Activated CD8-positive, alpha-beta memory T cell treated with anti-CD3 and anti-CD28 coated beads, Interleukin-2, amount 50 U/mL, for 24 hours (primary cell): ENCODE results near the gene C2CD2.
"Not testable (repeated sequence)": the region's sequence is repeated elsewhere in the genome, so short reads cannot be mapped to it uniquely, and the experiment has no call there.

Experiments
- DNase-seq: peaks from one replicate; pipeline ENCODE4 v3.0.0-alpha.2; 2020; ENCODE audit errors: extremely low read depth

Gene C2CD2

DNA sequence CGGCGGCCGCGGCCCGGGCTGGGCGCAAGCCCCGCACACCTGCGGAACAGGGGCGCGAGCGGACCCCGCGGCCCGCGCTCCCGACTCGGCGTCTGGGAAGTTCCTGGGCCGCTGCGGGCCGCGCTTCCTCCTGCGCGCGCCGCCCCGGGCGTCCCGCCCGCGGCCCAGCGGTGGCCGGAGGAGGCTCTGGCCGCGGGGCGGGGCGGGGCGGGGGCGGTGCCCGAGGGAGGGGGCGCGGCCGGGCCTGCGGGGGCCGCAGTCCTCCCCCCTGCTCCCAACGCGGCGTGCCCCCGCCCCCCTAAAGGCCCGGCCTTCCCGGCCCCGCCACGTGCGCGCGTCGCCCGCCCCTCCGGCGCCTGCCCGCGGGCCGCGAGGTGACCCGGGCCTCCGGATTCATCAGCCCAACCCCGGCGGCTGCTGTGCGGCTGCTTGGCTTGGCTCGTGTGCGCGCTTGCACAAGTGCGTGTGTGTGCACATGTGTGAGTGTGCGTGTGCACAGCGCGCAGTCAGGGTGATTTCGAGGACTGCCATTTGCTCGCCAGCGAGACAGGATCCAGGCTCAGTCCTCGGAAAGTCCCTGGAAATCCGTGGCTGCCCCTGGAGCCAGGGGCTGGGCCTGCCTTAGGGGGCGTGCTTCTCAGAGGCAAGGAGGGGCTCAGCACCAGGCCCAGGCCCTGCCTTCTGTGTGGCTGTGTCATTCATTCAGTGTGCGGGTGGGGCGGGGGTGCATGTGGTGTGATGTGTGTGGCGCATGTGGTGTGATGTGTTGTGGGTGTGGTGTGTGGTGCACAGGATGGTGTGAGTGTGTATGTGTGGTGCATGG is at the start of gene C2CD2:
TSS of gene C2CD2 (minus strand) at position 188 of the 823 bp plus-strand sequence. CDS start 370 bp downstream, outside the sequence.
- DNase-seq = no peak

DNA sequence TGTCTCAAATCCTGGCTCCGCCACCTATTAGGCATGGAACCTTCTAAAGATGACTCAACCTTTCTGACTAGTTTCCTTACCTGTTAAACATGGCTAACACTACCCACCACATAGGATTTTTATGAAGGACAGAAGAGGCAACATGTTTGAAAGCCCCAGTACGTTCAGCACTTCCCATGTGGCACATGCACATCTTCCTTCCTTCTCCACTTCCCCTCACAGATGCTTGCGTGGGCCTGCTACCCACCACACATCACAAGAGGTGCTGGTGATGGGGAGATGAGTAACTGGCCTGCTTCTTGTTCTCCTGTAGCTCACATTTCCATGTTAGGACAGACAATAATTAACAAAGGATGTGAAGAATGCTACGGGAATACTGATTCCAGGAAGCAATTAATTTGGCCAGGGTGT is 49.2 kb upstream of the C2CD2 start:
- DNase-seq = no peak

DNA sequence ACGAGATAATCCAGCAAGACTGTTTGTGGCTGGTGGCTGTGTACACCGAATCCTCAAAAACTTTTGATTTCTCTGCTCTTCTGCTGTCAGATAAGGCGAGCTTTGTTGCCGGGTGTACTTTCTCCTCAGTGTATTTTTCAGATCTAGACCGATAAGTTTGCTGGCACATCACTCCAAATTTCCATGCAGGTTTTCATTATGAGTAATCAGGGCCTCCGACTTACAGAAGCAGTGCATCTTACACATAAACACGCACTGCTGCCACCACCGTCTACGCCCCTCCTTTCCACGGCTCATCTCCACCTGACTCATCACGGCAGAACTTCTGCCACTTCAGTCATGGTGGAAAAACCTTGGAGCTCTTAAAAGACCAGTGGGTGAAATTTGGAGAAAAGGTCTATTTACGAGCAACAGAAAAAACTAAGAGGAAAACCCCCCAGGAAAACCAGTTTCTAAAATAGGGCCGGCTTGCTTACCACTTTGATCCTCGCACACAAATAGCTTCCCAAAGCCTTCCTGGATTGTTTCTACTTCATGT is 48.7 kb upstream of the C2CD2 start:
- DNase-seq = peak; percentile 44

DNA sequence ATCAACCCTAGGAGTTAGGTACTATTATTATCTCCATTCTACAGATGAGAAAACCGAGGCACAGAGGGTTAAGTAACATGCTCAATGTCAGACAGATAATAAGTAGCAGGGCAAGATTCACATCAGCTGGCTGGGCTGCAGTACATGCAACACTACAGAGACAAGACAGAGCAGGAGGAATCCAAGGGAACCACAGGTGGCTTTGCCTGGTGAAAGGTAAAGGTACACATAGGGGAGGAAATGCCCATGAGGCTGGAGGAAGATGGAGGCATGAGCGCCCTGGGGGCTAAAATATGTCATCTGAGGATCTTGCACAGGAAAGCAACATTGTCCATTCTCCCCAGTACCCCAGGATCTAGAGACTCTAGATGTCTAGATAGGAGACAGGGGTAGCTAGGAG is 48.0 kb upstream of the C2CD2 start:
- DNase-seq = no peak

DNA sequence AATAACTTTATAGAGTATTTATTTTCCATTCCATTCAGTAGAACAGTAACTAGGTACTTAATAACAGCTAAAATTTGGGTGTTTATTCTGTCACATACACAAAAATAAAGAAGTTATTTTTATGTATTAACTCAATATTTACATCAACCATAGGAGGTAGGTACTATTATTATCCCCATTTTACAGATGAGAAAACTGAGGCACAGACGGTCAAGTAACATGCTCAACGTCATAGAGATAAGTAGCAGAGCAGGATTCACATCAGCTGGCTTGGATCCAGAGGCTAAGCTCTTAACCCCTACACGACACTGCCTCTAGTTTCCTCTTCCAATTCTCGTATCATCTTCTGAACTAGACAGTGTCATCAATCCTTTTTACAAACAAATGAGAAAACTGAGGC is 47.1 kb upstream of the C2CD2 start:
- DNase-seq = no peak

DNA sequence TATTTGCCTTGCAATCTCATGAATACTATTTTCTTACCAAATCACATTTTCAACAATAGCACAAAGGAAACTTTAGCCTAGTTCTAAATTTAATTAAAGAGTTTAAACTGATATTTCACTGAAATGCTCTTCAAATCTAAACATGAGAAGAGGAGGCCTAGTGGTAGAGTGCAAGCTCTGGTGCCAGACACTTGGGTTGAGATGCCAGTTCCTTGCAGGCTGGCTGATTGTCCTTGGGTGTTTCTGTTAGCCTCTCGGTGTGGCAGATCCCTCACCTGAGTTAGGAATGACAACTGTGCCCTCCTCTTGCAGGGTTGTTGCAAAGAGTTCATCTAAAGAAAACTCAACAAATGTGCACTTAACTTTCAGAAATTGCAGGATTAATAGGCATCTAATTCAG is 43.8 kb upstream of the C2CD2 start:
- no peak for DNase-seq

DNA sequence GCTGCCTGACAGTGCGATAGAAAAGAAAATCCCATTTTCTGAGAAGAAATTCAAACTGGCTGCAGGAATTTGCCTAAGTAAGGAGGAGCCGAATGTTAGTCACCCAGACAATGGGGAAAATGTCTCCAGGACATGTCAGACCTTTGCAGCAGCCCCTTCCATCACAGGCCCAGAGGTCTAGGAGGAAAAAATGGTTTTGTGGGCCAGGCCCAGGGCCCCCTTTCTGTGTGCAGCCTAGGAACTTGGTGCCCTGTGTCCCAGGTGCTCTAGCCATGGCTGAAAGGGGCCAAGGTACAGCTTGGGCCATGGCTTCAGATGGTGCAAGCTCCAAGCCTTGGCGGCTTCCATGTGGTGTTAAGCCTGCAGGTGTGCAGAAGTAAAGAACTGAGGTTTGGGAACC is 41.8 kb upstream of the C2CD2 start:
- no peak for DNase-seq

DNA sequence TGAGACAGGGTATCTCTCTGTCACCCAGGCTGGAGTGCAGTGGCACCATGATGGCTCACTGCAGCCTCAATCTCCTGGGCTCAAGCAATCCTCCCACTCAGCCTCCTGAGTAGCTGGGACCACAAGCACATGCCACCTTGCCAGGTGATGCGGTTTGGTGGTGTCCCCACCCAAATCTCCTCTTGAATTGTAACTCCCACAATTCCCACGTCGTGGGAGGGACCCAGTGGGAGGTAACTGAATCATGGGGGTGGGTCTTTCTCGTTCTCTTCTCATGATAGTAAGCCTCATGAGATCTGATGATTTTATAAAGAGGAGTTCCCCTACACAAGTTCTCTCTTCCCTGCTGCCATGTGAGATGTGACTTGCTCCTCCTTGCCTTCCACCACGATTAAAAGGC is 40.8 kb upstream of the C2CD2 start:
- not testable (repeated sequence) for DNase-seq

DNA sequence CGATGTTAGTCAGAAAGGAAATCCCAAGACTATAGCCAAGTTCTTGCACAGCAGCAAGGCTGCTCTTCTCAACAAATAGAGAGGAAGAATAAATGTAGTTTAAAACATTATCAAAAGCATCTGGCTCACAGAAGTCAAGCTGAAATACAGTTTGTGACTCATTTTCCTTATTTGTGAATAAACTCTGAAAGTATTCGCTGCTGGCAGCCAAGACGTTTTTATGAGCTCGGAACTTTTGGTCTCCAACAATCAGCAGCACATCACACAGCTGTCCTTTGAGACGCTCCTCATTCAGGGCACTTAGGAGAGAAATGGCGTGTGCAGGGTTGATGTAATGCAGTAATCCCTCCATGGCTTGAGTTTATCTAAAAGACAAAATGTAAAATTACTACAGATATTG is 39.9 kb upstream of the C2CD2 start:
- DNase-seq = no peak

DNA sequence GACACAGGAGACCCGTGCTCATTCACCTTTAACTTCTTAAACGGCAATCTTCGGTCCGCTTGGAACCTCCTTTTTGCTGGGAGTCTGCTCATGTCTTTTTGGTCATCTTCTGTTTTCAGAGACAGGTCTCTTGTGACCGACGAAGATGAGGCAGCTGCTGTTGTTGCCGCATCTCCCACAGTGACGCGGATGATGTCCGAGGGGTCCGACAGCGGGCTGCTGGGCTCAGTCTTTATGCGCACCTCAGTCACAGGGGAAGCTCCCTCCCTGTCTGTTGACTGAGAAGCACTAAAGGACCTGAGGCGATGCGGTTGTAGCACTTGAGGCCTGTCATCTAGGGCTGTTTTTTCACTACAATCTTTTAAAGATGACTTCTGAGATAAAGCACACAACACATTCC is 38.8 kb upstream of the C2CD2 start:
- DNase-seq = no peak

DNA sequence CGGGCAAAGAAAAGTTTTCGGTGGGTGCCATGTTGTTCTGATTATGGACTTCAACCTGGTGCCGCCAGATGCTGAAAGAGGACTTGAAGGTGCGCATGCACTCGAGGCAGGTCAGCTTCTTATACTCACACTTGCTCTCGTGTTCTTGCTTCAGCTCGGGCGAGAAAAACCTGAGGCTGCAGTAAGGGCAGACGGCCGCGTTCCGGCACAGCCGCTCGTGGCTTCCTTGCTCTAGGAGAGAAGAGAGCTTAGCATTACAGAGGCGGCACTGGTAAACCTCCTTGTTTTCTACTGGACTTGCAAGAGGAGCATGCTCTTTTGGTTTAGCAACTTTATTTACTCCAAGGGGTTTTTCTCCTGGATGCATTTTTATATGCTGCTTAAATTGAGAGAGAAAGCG is 37.8 kb upstream of the C2CD2 start:
- DNase-seq = no peak

DNA sequence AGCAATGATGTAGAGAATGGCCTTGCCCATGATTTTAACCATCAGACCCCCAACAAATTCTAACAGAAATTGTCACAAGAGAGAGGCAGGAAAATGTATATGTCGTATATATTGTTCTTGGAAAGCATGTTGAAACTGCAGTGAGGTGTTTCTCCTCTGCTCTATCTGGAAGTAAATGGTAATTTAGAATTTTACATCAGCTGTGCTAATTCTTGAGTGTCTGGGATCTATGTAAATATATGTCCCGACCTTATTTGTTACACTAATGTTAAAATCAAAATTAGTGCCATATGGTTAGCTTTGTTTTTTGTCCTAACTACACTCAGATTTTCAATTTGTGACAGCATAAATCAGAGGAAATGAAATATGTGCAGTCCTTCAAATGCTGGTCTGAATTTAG is 35.9 kb upstream of the C2CD2 start:
- DNase-seq = no peak

DNA sequence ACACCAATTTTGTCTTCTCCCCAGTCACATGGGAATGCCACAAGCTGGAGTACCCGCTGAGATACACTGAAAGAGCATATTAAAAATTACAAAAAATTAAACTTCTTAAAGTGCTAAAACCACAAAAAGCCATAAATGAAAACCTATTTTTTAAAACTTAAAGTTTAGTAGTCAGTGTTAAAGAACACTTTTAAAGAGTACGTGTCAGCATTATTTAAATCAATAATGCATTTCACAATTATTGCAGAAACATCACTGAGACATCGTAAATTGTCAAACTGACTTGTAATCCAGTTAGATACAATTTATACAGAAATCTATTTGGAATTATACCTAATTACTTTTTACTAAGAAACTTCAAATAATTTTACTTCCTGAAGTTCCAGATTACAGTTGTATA is 33.5 kb upstream of the C2CD2 start:
- DNase-seq = no peak

DNA sequence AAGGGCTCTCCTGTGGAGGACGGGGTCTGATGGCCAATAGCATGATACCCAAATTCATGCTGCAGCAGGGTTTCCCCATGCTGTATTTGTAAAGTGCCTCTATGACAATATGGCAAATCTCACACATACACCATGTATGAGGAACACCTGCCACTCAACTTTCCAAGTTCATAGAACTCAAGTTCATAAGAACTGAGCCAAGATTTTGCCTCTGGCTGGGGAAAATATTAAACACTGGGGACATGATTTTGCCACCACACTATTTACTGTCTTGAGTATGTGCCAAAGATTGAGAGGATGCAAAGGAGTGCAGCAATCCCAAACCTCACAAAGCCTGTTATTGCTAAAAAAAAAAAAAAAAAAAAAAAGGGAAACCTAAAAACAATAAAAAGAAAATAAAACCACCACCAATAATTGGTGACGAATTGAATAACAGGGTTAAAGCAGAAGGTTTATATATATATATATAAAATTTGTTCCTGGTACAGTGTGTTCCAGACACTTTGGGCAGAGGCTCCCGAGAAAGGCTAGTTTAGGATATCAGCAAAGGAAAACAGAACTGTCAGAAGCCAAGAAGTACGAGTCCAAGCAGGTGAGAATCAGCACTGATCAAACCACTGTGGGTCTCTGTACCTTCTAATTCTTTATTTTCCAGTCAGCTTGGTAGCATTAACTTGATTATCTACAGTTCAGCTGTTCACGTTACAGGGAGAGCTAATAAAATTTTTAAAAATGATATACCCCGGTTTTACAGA is 32.0 kb upstream of the C2CD2 start:
- no peak for DNase-seq

DNA sequence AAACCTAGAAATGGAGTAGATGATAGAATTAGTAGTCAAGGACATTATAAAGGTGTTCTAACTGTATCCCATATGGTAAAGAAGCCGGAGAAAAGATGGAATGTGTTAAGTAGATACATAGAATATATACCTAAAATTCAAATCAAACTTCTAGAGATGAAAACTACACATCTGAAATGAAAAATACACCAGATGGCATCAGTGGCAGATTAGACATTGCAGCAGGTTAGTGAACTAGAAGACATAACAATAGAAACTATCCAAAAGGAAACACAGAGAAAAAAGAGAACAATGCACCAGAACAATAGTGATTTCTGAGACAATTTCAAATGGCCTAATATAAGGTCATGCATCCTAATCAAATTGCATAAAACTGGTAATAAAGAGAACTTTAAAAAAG is 29.4 kb upstream of the C2CD2 start:
- DNase-seq = no peak

DNA sequence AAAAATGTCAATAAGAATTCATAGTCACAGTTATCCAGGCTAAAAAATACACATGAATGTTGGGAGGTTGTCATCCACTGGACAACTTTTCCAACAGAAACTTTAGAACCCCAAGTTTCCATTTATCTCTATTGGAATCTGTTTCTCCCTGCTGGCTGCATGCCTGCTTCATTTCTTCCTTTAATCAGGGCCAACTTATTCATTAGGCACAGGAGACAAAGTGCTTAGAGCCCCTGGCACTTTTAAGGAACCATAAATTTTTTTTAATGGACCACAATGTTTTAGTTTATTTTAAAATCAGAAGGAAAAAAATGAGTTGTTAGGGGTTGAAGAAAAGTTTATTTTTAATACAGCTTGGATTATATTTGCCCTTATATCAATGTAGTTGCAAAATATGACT is 26.7 kb upstream of the C2CD2 start:
- DNase-seq = no peak

DNA sequence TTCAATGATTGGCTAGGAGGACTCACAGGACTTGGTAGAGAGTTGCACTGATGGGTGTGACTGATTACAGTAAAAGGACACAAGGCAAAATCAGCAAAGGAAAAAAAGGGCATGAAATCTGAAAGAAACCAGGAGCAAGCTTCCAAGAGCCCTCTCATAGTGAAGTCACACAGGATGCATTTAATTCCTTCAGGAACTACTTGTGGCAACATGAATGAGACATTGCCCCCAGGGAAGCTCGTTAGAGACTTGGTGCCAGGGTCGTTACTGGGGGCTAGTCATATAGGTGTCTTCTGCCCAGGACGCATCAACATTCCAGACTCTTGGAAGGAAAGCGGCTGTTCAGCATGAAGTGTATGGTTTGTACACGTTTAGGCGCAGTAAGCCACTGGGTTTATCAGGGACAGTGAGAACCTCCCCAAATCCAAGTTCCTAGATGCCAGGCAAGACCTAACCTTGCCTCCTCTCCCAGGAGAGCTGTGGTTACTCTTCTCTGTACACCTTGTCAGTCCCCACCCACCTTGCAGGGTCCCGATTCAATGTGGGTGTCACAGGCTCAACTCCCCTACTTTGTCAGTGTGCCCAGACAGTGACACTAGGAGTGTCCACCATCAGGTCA is 26.0 kb upstream of the C2CD2 start:
- DNase-seq = no peak

DNA sequence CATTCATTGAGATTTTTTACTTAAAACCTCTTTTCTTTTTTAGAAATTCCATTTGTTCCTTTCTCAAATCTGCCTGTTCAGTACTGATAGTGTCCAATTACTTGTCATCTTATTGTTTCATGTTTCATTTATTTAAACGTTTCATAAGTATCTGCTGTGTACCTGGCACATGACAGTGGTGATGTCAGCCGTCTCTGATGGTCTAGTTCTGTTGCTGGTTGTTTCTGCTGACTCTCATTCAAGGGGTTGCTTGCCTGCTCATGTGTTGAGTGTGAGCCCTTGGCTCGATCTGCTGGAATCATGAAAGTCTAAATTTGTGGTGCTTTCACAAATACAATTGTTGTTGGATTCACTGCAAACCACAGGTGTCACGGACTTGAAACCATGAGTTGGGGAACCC is 25.5 kb upstream of the C2CD2 start:
- DNase-seq = no peak

DNA sequence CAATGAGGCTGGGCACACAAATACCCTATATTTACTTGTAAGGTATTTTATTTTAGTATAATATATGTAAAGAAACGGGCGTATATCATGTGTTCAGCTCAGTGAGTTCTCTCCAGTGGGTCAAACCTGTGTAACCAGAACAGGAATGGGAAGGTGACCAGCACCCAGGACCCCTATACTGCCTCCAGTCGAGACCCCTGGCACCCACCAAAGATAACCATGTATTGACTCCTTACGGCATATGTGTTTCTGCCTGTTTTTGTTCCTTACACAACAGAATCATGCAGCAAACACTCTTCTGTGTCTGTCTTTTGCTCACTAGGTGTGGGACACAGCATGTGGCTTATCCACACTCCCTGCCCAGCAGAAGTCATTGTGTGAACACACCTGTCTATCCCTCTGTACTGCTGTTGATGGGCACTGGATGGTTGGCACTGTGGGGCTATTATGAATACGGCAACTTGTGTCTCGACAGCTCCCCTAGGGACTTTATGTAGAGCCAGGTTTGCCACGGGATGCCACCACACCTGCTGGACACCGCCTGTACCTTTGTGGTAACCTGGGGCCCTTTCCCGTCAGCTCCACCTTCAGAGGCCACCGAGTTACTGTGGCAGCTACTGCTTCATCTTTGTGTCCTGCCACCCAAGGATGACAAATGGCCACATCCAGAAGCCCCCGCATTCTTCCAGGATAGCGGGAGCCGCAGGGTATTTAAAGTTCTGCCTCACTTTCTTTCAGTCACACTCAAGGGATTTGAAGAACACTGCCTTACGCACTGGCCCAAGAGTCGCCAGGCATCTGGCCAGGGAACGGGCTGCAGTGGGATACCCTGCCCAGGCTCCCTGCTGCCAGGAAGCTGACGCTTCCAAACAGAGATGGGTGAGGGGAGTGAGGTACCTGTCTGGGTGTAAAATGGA is 23.5 kb upstream of the C2CD2 start:
- DNase-seq = no peak

DNA sequence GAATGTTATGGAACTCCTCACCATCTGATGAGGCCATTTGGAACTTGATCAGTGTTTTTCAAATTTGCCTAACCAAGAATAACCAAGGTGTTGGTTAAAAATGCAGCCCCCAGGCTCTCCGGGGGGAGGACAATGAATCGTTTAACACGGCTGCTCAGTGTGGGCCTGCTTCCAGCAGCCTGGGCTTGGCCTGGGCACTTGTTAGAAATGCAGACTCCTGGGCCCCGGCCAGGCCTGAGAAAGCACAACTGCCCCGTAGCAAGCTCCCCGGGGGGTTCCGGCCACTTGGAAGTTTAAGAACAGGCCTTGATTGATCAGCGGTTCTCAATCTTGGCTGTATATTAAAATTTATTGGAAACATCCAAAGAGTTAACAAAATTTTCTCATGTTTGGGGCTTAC is 22.8 kb upstream of the C2CD2 start:
- DNase-seq = no peak
